Measurements from ENCODE around the gene PRKCQ. TPM values are rescaled to one million over a fixed set of nuclear protein-coding genes. Genes with fewer than 3 reads are reported as not detected.
"Not testable (repeated sequence)": the region's sequence is repeated elsewhere in the genome, so short reads cannot be mapped to it uniquely, and the experiment has no call there.

The PRKCQ gene
- total and polyA plus RNA-seq, 7 experiments from 2014 or later, result 44.3 to 74.5 (median 65.8) TPM

DNA sequence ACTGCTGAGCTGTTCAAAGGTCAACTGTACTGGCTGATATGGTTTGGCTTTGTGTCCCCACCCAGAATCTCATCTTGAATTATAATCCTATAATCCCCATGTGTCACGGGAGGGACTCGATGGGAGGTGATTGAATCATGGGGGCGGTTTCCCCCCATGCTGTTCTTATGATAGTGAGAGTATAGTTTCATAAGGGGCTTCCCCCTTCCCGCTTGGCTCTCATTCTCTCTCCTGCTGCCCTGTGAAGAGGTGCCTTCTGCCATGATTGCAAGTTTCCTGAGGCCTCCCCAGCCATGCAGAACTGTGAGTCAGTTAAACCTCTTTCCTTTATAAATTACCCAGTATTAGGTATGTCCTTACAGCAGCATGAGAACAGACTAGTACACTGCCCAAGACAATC is 140.2 kb downstream of the PRKCQ start:
- H3K9me3 ChIP-seq (ENCODE audit: control insufficient read depth in 2 of 3, low read length in 3 of 3); H3K27me3 Mint-ChIP-seq; DNase-seq; ATAC-seq; H3K4me3 Mint-ChIP-seq; H3K4me3 ChIP-seq (ENCODE audit: low read length); H3K9me3 Mint-ChIP-seq; intact Hi-C loops (cut with micrococcal nuclease); H3K4me1 ChIP-seq (ENCODE audit: control insufficient read depth in 2 of 2, insufficient read depth in 2 of 2, low read length in 2 of 2); H3K27ac ChIP-seq (ENCODE audit: low read depth, low read length); H3K27me3 ChIP-seq (ENCODE audit: control insufficient read depth in 2 of 2, insufficient read depth in 2 of 2, low read length in 2 of 2); POLR2A ChIA-PET: not testable (repeated sequence)
- CTCF ChIA-PET, result interaction anchor here (1.6 kb wide), 1 partner anchor 162 kb away, joined by 5 read pairs; no protein-coding TSS in a partner anchor
- Mint-ChIP-seq H3K4me1 (peaks cover 0 to 31% (median 8%) of the 10 kb centered on the region in 7 donors), H3K36me3 (peaks cover 0 to 58% (median 25%) of the 10 kb centered on the region in 5 donors), H3K27ac (peak overlapping the region in 5 of 9 donors; percentile 8 to 51 (median 36))
- peaks cover 15 to 79% (median 26%) of the 10 kb centered on the region in 3 experiments for H3K36me3 ChIP-seq (ENCODE audit: control insufficient read depth in 2 of 3, insufficient read depth in 3 of 3, low read length in 3 of 3)

DNA sequence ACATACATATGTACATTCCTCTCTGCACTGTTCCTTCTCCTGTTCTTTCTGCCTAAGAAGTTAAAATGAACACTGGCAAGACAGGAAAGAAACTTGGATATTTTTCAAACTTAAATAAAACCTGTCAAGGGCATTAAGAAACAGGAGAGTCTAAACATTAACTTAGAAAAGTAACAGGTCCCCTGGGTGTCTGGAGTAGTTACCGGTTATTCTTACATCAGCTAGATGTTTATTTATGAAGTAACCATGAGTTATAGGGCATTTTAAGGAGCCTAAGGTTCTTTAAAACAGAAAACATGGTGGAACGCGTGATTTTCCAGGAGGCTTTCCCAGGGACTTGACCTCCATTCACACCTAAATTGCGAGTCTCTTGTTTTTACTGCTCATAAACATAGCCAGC is 148.2 kb downstream of the PRKCQ start:
- H3K4me3 Mint-ChIP-seq, result no peak overlapping the region
- H3K27ac ChIP-seq (ENCODE audit: low read depth, low read length), result no peak overlapping the region
- ChIA-PET CTCF (no interaction called here), POLR2A (no interaction called here)
- intact Hi-C loops (cut with micrococcal nuclease), result no loop called here
- H3K4me1 Mint-ChIP-seq, result peaks cover 0 to 13% (median 7%) of the 10 kb centered on the region in 7 donors
- no peaks in the 10 kb centered on the region for H3K27me3 Mint-ChIP-seq
- H3K9me3 Mint-ChIP-seq, result peaks cover 0 to 2% (median 0%) of the 10 kb centered on the region in 11 donors
- H3K27ac Mint-ChIP-seq, result peak overlapping the region in 2 of 9 donors; percentile 32 to 75
- H3K4me3 ChIP-seq (ENCODE audit: low read length), result no peak overlapping the region
- H3K27me3 ChIP-seq (ENCODE audit: control insufficient read depth in 2 of 2, insufficient read depth in 2 of 2, low read length in 2 of 2), result no peaks in the 10 kb centered on the region
- DNase-seq, result no peak
- ATAC-seq, result no peak
- no peaks in the 10 kb centered on the region for H3K4me1 ChIP-seq (ENCODE audit: control insufficient read depth in 2 of 2, insufficient read depth in 2 of 2, low read length in 2 of 2)
- no peaks in the 10 kb centered on the region for H3K9me3 ChIP-seq (ENCODE audit: control insufficient read depth in 2 of 3, low read length in 3 of 3)
- H3K36me3 ChIP-seq (ENCODE audit: control insufficient read depth in 2 of 3, insufficient read depth in 3 of 3, low read length in 3 of 3), result peaks cover 12 to 80% (median 16%) of the 10 kb centered on the region in 3 experiments
- peaks cover 19 to 72% (median 49%) of the 10 kb centered on the region in 5 donors for H3K36me3 Mint-ChIP-seq

DNA sequence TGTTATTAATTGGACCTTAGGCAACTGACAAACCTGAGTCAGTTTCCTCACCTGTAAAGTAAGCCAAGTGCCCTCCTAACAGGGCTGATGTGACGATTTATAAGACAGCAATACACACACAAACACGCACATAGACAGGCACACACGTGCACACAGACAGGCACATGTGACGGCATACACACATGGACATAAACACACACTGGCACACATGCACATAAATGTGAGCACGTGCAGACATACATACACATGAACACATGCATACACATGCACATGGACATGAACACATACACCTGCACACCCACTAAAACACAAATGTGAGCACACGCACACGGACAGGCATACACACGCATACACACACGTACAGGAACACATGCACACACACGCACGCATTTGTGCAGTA is 148.9 kb downstream of the PRKCQ start:
- peaks cover 0 to 2% (median 0%) of the 10 kb centered on the region in 11 donors for H3K9me3 Mint-ChIP-seq
- no peak overlapping the region for H3K27ac ChIP-seq (ENCODE audit: low read depth, low read length)
- H3K4me3 Mint-ChIP-seq, result no peak overlapping the region
- no peaks in the 10 kb centered on the region for H3K9me3 ChIP-seq (ENCODE audit: control insufficient read depth in 2 of 3, low read length in 3 of 3)
- DNase-seq (no peak), ATAC-seq (no peak)
- no peak overlapping the region for H3K4me3 ChIP-seq (ENCODE audit: low read length)
- CTCF ChIA-PET, result no interaction called here
- POLR2A ChIA-PET, result no interaction called here
- peak overlapping the region in 5 of 9 donors; percentile 38 to 75 (median 65) for H3K27ac Mint-ChIP-seq
- no peaks in the 10 kb centered on the region for H3K27me3 ChIP-seq (ENCODE audit: control insufficient read depth in 2 of 2, insufficient read depth in 2 of 2, low read length in 2 of 2)
- H3K27me3 Mint-ChIP-seq, result no peaks in the 10 kb centered on the region
- intact Hi-C loops (cut with micrococcal nuclease), result no loop called here
- no peaks in the 10 kb centered on the region for H3K4me1 ChIP-seq (ENCODE audit: control insufficient read depth in 2 of 2, insufficient read depth in 2 of 2, low read length in 2 of 2)
- peaks cover 19 to 67% (median 50%) of the 10 kb centered on the region in 5 donors for H3K36me3 Mint-ChIP-seq
- peaks cover 12 to 78% (median 16%) of the 10 kb centered on the region in 3 experiments for H3K36me3 ChIP-seq (ENCODE audit: control insufficient read depth in 2 of 3, insufficient read depth in 3 of 3, low read length in 3 of 3)
- peaks cover 0 to 13% (median 7%) of the 10 kb centered on the region in 7 donors for H3K4me1 Mint-ChIP-seq

DNA sequence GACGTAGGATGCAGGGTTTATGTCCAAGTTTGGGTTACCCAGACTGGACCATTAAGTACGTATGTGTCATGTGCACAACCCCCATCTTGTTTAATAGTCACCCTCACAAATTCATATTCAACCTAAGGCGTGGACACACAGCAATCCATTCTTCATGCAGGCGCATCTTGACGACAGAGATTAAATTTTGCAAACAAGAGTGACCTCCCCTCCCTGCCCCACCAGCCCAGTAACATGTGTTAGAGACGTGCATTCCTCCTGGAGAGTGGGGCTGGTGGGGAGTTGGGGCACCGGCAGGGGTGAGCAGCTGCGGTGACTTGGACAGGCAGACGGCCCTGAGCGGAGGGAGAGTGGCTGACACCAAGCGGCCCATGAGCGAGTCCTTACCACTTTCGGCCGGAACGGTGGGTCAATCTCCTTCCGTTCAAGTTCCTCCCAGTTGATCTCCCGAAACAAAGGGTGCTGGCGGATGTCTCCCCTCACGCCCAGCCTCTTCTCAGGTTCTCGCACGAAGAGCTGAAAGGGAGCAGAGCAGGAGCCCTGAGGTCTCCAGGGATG is 149.6 kb downstream of the PRKCQ start:
- Mint-ChIP-seq H3K9me3 (peaks cover 0 to 2% (median 0%) of the 10 kb centered on the region in 11 donors), H3K27ac (peak overlapping the region in 1 of 9 donors; percentile 75), H3K4me3 (no peak overlapping the region), H3K36me3 (peaks cover 25 to 68% (median 56%) of the 10 kb centered on the region in 5 donors), H3K4me1 (peaks cover 0 to 13% (median 7%) of the 10 kb centered on the region in 7 donors), H3K27me3 (no peaks in the 10 kb centered on the region)
- Histone ChIP-seq H3K4me1 (ENCODE audit: control insufficient read depth in 2 of 2, insufficient read depth in 2 of 2, low read length in 2 of 2) (no peaks in the 10 kb centered on the region), H3K4me3 (ENCODE audit: low read length) (no peak overlapping the region), H3K36me3 (ENCODE audit: control insufficient read depth in 2 of 3, insufficient read depth in 3 of 3, low read length in 3 of 3) (peaks cover 12 to 79% (median 16%) of the 10 kb centered on the region in 3 experiments), H3K27ac (ENCODE audit: low read depth, low read length) (no peak overlapping the region), H3K9me3 (ENCODE audit: control insufficient read depth in 2 of 3, low read length in 3 of 3) (no peaks in the 10 kb centered on the region), H3K27me3 (ENCODE audit: control insufficient read depth in 2 of 2, insufficient read depth in 2 of 2, low read length in 2 of 2) (no peaks in the 10 kb centered on the region)
- intact Hi-C loops (cut with micrococcal nuclease), result no loop called here
- ATAC-seq, result no peak
- DNase-seq, result no peak
- ChIA-PET CTCF (no interaction called here), POLR2A (no interaction called here)

DNA sequence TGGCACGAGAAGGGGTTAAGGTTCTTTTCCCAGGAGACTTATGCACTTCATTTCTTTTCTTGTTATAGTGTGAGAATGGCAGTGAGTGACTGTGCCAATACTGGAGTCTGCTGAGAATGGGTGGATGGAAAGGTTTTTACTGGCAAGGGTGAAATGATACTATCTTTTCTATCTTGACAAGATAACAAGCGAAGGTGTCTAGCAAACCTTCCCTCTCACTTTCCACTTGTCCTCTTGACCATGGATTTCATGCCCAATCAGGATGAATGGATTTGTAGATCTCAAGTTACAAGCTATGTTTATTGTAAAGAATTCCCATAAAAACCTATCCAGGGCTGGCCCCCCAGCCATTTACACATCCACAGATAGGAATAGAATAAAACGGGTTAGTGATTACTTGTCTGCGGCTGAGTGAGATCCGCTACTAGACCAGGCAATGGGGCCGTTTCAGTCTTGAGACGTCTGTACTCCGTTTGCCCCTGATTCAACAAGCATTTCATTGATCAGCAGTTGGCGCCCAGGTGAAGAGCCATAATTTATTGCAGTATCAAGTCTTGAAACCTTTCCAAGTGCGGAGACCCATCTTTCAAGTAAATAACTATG is 152.6 kb downstream of the PRKCQ start:
- Mint-ChIP-seq H3K27me3 (no peaks in the 10 kb centered on the region), H3K9me3 (peaks cover 0 to 2% (median 0%) of the 10 kb centered on the region in 11 donors), H3K4me3 (no peak overlapping the region), H3K36me3 (peaks cover 25 to 62% (median 49%) of the 10 kb centered on the region in 5 donors), H3K4me1 (peaks cover 0 to 16% (median 10%) of the 10 kb centered on the region in 7 donors), H3K27ac (peak overlapping the region in 2 of 9 donors; percentile 5 to 39)
- intact Hi-C loops (cut with micrococcal nuclease), result no loop called here
- Histone ChIP-seq H3K27ac (ENCODE audit: low read depth, low read length) (no peak overlapping the region), H3K27me3 (ENCODE audit: control insufficient read depth in 2 of 2, insufficient read depth in 2 of 2, low read length in 2 of 2) (no peaks in the 10 kb centered on the region), H3K4me3 (ENCODE audit: low read length) (no peak overlapping the region), H3K9me3 (ENCODE audit: control insufficient read depth in 2 of 3, low read length in 3 of 3) (no peaks in the 10 kb centered on the region), H3K36me3 (ENCODE audit: control insufficient read depth in 2 of 3, insufficient read depth in 3 of 3, low read length in 3 of 3) (peaks cover 11 to 68% (median 12%) of the 10 kb centered on the region in 3 experiments), H3K4me1 (ENCODE audit: control insufficient read depth in 2 of 2, insufficient read depth in 2 of 2, low read length in 2 of 2) (no peaks in the 10 kb centered on the region)
- ChIA-PET POLR2A (no interaction called here), CTCF (no interaction called here)
- ATAC-seq (no peak), DNase-seq (no peak)

DNA sequence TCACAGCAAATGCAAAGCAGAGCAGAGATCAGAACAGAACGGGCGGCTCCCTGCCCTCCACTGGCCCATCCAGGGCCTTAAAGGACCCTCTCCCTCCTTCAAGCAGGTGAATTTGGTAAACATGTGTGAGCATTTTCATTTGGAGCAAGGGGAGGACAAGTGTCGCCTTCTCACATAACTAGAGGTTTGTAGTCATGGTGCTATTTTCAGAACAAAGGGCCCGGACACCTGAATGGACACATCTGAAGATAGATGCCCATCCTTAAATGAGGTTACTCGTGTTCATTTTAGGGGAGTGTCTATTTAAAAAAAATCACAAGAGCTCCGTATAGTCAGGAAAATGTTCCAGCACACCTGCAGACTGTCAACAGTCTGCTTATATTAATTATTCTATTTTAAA is 153.8 kb downstream of the PRKCQ start:
- no peaks in the 10 kb centered on the region for H3K4me1 ChIP-seq (ENCODE audit: control insufficient read depth in 2 of 2, insufficient read depth in 2 of 2, low read length in 2 of 2)
- Mint-ChIP-seq H3K27ac (peak overlapping the region in 3 of 9 donors; percentile 32 to 41 (median 33)), H3K27me3 (no peaks in the 10 kb centered on the region), H3K36me3 (peaks cover 25 to 65% (median 47%) of the 10 kb centered on the region in 5 donors), H3K4me3 (no peak overlapping the region), H3K4me1 (peaks cover 0 to 15% (median 10%) of the 10 kb centered on the region in 7 donors), H3K9me3 (peaks cover 0 to 2% (median 0%) of the 10 kb centered on the region in 11 donors)
- ATAC-seq, result no peak
- H3K4me3 ChIP-seq (ENCODE audit: low read length), result no peak overlapping the region
- no peaks in the 10 kb centered on the region for H3K27me3 ChIP-seq (ENCODE audit: control insufficient read depth in 2 of 2, insufficient read depth in 2 of 2, low read length in 2 of 2)
- DNase-seq, result no peak
- H3K27ac ChIP-seq (ENCODE audit: low read depth, low read length), result no peak overlapping the region
- no peaks in the 10 kb centered on the region for H3K9me3 ChIP-seq (ENCODE audit: control insufficient read depth in 2 of 3, low read length in 3 of 3)
- CTCF ChIA-PET, result no interaction called here
- intact Hi-C loops (cut with micrococcal nuclease), result no loop called here
- peaks cover 11 to 61% (median 12%) of the 10 kb centered on the region in 3 experiments for H3K36me3 ChIP-seq (ENCODE audit: control insufficient read depth in 2 of 3, insufficient read depth in 3 of 3, low read length in 3 of 3)
- POLR2A ChIA-PET, result no interaction called here

Measured in naive thymus-derived CD4-positive, alpha-beta T cell (primary cell).